GM19455 (cell line): Measurements from ENCODE around the gene PRSS57.

ENCODE experiments used
- ATAC-seq: cut with Tn5 transposase; IDR thresholded peaks from one replicate; pipeline ENCODE4 v1.9.1; 2021; ENCODE audit not compliant: unreplicated experiment

PRSS57 gene

GRCh38 chr19:652467-653389 is 42.5 kb downstream of the PRSS57 start:
- no peak for ATAC-seq

GRCh38 chr19:651991-652390 is 43.3 kb downstream of the PRSS57 start:
- no peak for ATAC-seq

GRCh38 chr19:651114-651818 is 44.0 kb downstream of the PRSS57 start:
- ATAC-seq = no peak

- no peak for ATAC-seq
Observed at GRCh38 chr19:650121-650520, 45.1 kb downstream of the PRSS57 start.

GRCh38 chr19:648904-649801 is 46.1 kb downstream of the PRSS57 start:
- no peak for ATAC-seq

- ATAC-seq = no peak
Observed at GRCh38 chr19:648305-648704, 46.9 kb downstream of the PRSS57 start.

- ATAC-seq = no peak
Observed at GRCh38 chr19:647566-648284, 47.5 kb downstream of the PRSS57 start.

GRCh38 chr19:646779-647565 is 48.3 kb downstream of the PRSS57 start:
- no peak for ATAC-seq

GRCh38 chr19:645912-646778 is 49.1 kb downstream of the PRSS57 start:
- no peak for ATAC-seq

GRCh38 chr19:644789-645188 is 50.5 kb downstream of the PRSS57 start:
- ATAC-seq = no peak

GRCh38 chr19:644363-644762 is 50.9 kb downstream of the PRSS57 start:
- no peak for ATAC-seq

- ATAC-seq = no peak
Observed at GRCh38 chr19:643736-644135, 51.5 kb downstream of the PRSS57 start.

GRCh38 chr19:642767-643727 is 52.2 kb downstream of the PRSS57 start:
- ATAC-seq = no peak

GRCh38 chr19:641702-642101 is 53.5 kb downstream of the PRSS57 start:
- no peak for ATAC-seq

GRCh38 chr19:640606-641189 is 54.6 kb downstream of the PRSS57 start:
- ATAC-seq = no peak

- no peak for ATAC-seq
Observed at GRCh38 chr19:640161-640558, 55.1 kb downstream of the PRSS57 start.
